ENCODE measurements around the gene KRI1. TPM values are rescaled to one million over a fixed set of nuclear protein-coding genes. Genes with fewer than 3 reads are reported as not detected.

Gene KRI1
- total and polyA plus RNA-seq, 7 donors = 7.2 to 28.9 (median 14.5) TPM

DNA sequence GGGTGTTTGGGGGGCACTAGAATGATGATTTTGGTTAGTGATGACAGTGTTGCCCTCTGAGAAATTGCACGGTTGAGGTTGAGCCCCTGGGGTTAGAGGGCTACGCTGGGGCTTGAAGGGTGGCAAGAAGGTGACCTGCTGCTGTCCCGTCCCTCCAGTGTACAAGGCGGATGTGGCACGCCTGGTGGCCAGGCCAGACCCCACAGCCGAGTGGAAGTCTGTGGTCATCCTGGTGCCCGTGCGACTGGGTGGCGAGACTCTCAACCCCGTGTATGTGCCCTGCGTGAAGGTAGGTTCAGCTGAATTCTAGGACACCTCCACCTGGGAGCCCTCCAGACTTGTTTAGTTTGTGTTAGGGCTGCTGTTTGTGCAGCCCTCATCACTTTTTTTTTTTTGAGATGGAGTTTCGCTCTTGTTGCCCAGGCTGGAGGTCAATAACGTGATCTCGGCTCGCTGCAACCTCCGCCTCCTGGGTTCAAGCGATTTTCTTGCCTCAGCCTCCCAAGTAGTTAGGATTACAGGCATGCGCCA lies 17.0 kb downstream of the KRI1 start:
- DNase-seq = no peak
- Histone ChIP-seq H3K27ac (no peak overlapping the region), H3K4me3 (no peak overlapping the region), H3K9me3 (no peaks in the 10 kb centered on the region), H3K27me3 (no peaks in the 10 kb centered on the region), H3K4me1 (peaks cover 0 to 18% (median 17%) of the 10 kb centered on the region in 4 donors), H3K36me3 (peaks cover 17 to 74% (median 47%) of the 10 kb centered on the region in 4 donors)
- intact Hi-C loops (cut with DNase I) = no loop called here
- no peak for TF ChIP-seq EP300 (IDR thresholded peaks at IDR 0.05)
- WGBS, 2 donors = 97% methylated on average over 18 of the region's 18 CpGs

DNA sequence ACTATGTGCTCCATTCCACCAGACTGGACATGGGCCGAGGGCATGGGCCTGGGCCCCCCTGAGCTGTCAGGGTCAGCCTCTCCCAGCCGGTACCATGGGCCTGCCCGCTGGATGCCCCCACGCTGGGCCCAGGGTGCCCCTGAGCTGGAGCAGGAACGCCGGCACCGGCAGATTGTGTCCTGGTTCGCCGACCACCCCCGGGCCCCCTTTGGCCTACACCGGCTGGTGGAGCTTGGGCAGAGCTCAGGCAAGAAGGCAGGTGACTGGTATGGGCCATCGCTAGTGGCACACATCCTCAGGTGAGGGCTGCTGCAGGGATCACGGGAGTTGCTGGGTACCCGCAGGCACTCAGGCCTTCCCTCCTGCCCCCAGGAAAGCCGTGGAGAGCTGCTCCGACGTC lies 19.0 kb downstream of the KRI1 start:
- no peaks in the 10 kb centered on the region for H3K27me3 ChIP-seq
- no peak overlapping the region for H3K4me3 ChIP-seq
- WGBS, 2 donors = 93 to 96% methylated on average over 17 of the region's 17 CpGs
- H3K36me3 ChIP-seq = peaks cover 14 to 54% (median 27%) of the 10 kb centered on the region in 4 donors
- no peaks in the 10 kb centered on the region for H3K9me3 ChIP-seq
- peaks cover 0 to 24% (median 21%) of the 10 kb centered on the region in 4 donors for H3K4me1 ChIP-seq
- TF ChIP-seq POLR2A (IDR thresholded peaks at IDR 0.05) (no peak), EP300 (IDR thresholded peaks at IDR 0.05) (no peak), POLR2AphosphoS5 (IDR thresholded peaks at IDR 0.05) (no peak)
- TF ChIP-seq, protein P1, sequence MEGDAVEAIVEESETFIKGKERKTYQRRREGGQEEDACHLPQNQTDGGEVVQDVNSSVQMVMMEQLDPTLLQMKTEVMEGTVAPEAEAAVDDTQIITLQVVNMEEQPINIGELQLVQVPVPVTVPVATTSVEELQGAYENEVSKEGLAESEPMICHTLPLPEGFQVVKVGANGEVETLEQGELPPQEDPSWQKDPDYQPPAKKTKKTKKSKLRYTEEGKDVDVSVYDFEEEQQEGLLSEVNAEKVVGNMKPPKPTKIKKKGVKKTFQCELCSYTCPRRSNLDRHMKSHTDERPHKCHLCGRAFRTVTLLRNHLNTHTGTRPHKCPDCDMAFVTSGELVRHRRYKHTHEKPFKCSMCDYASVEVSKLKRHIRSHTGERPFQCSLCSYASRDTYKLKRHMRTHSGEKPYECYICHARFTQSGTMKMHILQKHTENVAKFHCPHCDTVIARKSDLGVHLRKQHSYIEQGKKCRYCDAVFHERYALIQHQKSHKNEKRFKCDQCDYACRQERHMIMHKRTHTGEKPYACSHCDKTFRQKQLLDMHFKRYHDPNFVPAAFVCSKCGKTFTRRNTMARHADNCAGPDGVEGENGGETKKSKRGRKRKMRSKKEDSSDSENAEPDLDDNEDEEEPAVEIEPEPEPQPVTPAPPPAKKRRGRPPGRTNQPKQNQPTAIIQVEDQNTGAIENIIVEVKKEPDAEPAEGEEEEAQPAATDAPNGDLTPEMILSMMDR (IDR thresholded peaks at IDR 0.05) = no peak
- intact Hi-C loops (cut with DNase I) = no loop called here
- DNase-seq = no peak
- no peak overlapping the region for H3K27ac ChIP-seq

DNA sequence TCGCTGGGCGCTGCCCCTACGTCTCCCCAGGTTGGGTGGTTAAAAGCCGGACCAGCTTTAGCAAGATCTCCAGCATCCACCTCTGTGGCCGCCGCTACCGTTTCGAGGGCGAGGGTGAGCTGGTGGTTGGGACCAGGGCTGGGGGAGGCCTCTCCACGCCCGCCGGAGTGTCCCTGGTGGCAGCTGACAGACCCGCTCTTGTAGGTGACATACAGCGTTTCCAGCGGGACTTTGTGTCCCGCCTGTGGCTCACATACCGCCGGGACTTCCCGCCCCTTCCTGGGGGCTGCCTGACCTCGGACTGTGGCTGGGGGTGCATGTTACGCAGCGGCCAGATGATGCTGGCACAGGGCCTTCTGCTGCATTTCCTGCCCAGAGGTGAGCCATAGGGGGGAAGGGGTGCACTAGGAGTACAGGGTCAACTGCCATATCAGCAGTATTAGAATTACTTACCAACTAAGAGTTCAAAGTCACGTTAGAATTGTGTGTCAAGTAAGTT lies 21.0 kb downstream of the KRI1 start:
- Histone ChIP-seq H3K4me1 (peaks cover 0 to 24% (median 21%) of the 10 kb centered on the region in 4 donors), H3K27me3 (no peaks in the 10 kb centered on the region), H3K36me3 (peaks cover 7 to 34% (median 19%) of the 10 kb centered on the region in 4 donors), H3K9me3 (no peaks in the 10 kb centered on the region), H3K27ac (peak overlapping the region; percentile 87 to 95 (median 88)), H3K4me3 (peak overlapping the region; percentile 74 to 97 (median 90))
- 37 to 60% methylated on average over 23 of the region's 23 CpGs for WGBS, 2 donors
- DNase-seq = no peak
- no peak for TF ChIP-seq POLR2AphosphoS5 (IDR thresholded peaks at IDR 0.05)
- TF ChIP-seq, protein P1 (IDR thresholded peaks at IDR 0.05) = no peak
- TF ChIP-seq EP300 (IDR thresholded peaks at IDR 0.05) = no peak
- no peak for TF ChIP-seq POLR2A (IDR thresholded peaks at IDR 0.05)
- intact Hi-C loops (cut with DNase I) = loop anchor here (5.0 kb wide), 1 partner anchor 43 kb away; the partner anchor contains the start of gene KEAP1

- peak overlapping the region; percentile 74 to 97 (median 90) for H3K4me3 ChIP-seq
- H3K4me1 ChIP-seq = peaks cover 0 to 24% (median 21%) of the 10 kb centered on the region in 4 donors
- no peaks in the 10 kb centered on the region for H3K27me3 ChIP-seq
- H3K36me3 ChIP-seq = peaks cover 6 to 29% (median 14%) of the 10 kb centered on the region in 4 donors
- DNase-seq = no peak
- peak overlapping the region; percentile 87 to 95 (median 88) for H3K27ac ChIP-seq
- 13 to 22% methylated on average over 22 of the region's 22 CpGs for WGBS, 2 donors
- H3K9me3 ChIP-seq = no peaks in the 10 kb centered on the region
- intact Hi-C loops (cut with DNase I) = loop anchor here (5.0 kb wide), 1 partner anchor 42 kb away; the partner anchor contains the start of gene KEAP1
- TF ChIP-seq, protein P1 (IDR thresholded peaks at IDR 0.05) = no peak
- TF ChIP-seq POLR2AphosphoS5 (IDR thresholded peaks at IDR 0.05) = no peak
- TF ChIP-seq EP300 (IDR thresholded peaks at IDR 0.05) = no peak
- TF ChIP-seq POLR2A (IDR thresholded peaks at IDR 0.05) = no peak
Measured at GRCh38 chr19:10544242-10544752, 21.5 kb downstream of the KRI1 start.
